Stimulated activated naive CD8-positive, alpha-beta T cell treated with anti-CD3 and anti-CD28 coated beads, Interleukin-15, Interleukin-2, amounts not matched to agents 100 U/mL and 50 U/mL, for 24 hours (primary cell): ENCODE results near the gene RALB.
"Not testable (repeated sequence)": the region's sequence is repeated elsewhere in the genome, so short reads cannot be mapped to it uniquely, and the experiment has no call there.

ENCODE experiments used
- ATAC-seq: fragments of 150-1000 bp; cut with Tn5 transposase; one replicate; pipeline ENCODE4 v1.10.0; 2021
- DNase-seq: peaks from one replicate; pipeline ENCODE4 v3.0.0; 2021

The RALB gene

GRCh38 chr2:120316528-120317179, 64.0 kb downstream of the RALB start:
- no peak for ATAC-seq

GRCh38 chr2:120317180-120317533, 64.5 kb downstream of the RALB start:
- ATAC-seq (no peak), DNase-seq (no peak)

More at GRCh38 chr2:120316528-120317179, 64.0 kb downstream of the RALB start:
- no peak for DNase-seq

GRCh38 chr2:120317916-120318315, 65.3 kb downstream of the RALB start:
- no peak for ATAC-seq
- no peak for DNase-seq

- no peak for DNase-seq
- ATAC-seq: no peak
Observed at GRCh38 chr2:120318626-120319025, 66.0 kb downstream of the RALB start.

- no peak for ATAC-seq
- no peak for DNase-seq
Observed at GRCh38 chr2:120319123-120319522, 66.5 kb downstream of the RALB start.

- no peak for DNase-seq
- ATAC-seq: no peak
Observed at GRCh38 chr2:120319686-120320317, 67.2 kb downstream of the RALB start.

GRCh38 chr2:120320318-120320851, 67.7 kb downstream of the RALB start:
- ATAC-seq (no peak), DNase-seq (no peak)

GRCh38 chr2:120320887-120321556, 68.4 kb downstream of the RALB start:
- DNase-seq, ATAC-seq: not testable (repeated sequence)

GRCh38 chr2:120321721-120322284, 69.2 kb downstream of the RALB start:
- DNase-seq (no peak), ATAC-seq (no peak)

GRCh38 chr2:120322329-120322728, 69.7 kb downstream of the RALB start:
- DNase-seq (no peak), ATAC-seq (no peak)

- ATAC-seq (no peak), DNase-seq (no peak)
Observed at GRCh38 chr2:120323214-120323613, 70.6 kb downstream of the RALB start.

- ATAC-seq: no peak
- no peak for DNase-seq
Observed at GRCh38 chr2:120323807-120324399, 71.3 kb downstream of the RALB start.

- DNase-seq: no peak
- no peak for ATAC-seq
Observed at GRCh38 chr2:120324933-120325332, 72.3 kb downstream of the RALB start.

GRCh38 chr2:120326066-120326465, 73.4 kb downstream of the RALB start:
- no peak for DNase-seq
- no peak for ATAC-seq

GRCh38 chr2:120330946-120331822, 78.5 kb downstream of the RALB start:
- peak; percentile 12 for ATAC-seq
- no peak for DNase-seq

GRCh38 chr2:120331903-120332302, 79.3 kb downstream of the RALB start:
- ATAC-seq: no peak
- no peak for DNase-seq

- ATAC-seq (no peak), DNase-seq (no peak)
Observed at GRCh38 chr2:120332384-120332783, 79.7 kb downstream of the RALB start.

GRCh38 chr2:120334068-120334467, 81.4 kb downstream of the RALB start:
- ATAC-seq: no peak
- DNase-seq: no peak

GRCh38 chr2:120336749-120337148, 84.1 kb downstream of the RALB start:
- ATAC-seq (no peak), DNase-seq (no peak)

- no peak for ATAC-seq
- DNase-seq: no peak
Observed at GRCh38 chr2:120338015-120338414, 85.4 kb downstream of the RALB start.

- DNase-seq (no peak), ATAC-seq (no peak)
Observed at GRCh38 chr2:120341977-120342376, 89.3 kb downstream of the RALB start.

GRCh38 chr2:120342446-120342845, 89.8 kb downstream of the RALB start:
- DNase-seq: no peak
- no peak for ATAC-seq
